HEK293 (cell line): ENCODE measurements around the gene MYO9B.
A peak's percentile ranks its signal among the peaks of the same experiment; 100 is the strongest.

Experiments
- CTCF ChIA-PET: fragments of 350-600 bp; formaldehyde crosslinking; extraction: SDS; loops from one replicate; lab custom pipeline; 2021; ENCODE audit warnings: antibody characterized with exemption; lab: Yijun Ruan, JAX
- POLR2A ChIA-PET: fragments of 300-600 bp; formaldehyde crosslinking; extraction: SDS; loops from one replicate; lab custom pipeline; 2020; ENCODE audit warnings: antibody characterized with exemption, inconsistent platforms; lab: Yijun Ruan, JAX
- H3K27ac ChIP-seq: fragments of 200-500 bp; sonication (Bioruptor generic); 2 replicates; pipeline ENCODE4 v1.5.1; 2014; ENCODE audit warnings: low read depth, low read length, control low read depth, inconsistent platforms; ENCODE audit errors: extremely low read depth
- H3K36me3 ChIP-seq, 2 experiments: fragments of 200-500 bp in 1 of 2; sonication (Bioruptor generic) in 1 of 2; 1 replicate in 1 of 2; 2 replicates in 1 of 2; pipeline ENCODE4 v1.5.1; 2014 to 2017; ENCODE audit warnings: inconsistent platforms in 2 of 2, low read length in 2 of 2; ENCODE audit not compliant: control insufficient read depth in 2 of 2, insufficient read depth in 1 of 2
- H3K4me1 ChIP-seq: fragments of 200-500 bp; sonication (Bioruptor generic); 2 replicates; pipeline ENCODE4 v1.5.1; 2014; ENCODE audit warnings: mild to moderate bottlenecking, low read length, inconsistent platforms; ENCODE audit not compliant: control insufficient read depth, insufficient read depth
- H3K4me3 ChIP-seq: 2 replicates; pipeline ENCODE4 v1.5.1; 2011; ENCODE audit warnings: low read depth, mild to moderate bottlenecking, control low read depth, low read length, moderate library complexity
- H3K9me3 ChIP-seq: fragments of 200-500 bp; sonication (Bioruptor generic); 2 replicates; pipeline ENCODE4 v1.5.1; 2014; ENCODE audit warnings: low read depth, low read length, inconsistent platforms; ENCODE audit not compliant: control insufficient read depth, insufficient read depth
- BCL11A ChIP-seq: fragments of 450-650 bp; formaldehyde crosslinking; IDR thresholded peaks from 2 replicates; pipeline ENCODE4 v1.5.1; 2016; ENCODE audit warnings: low read depth, missing biosample characterization, missing genetic modification characterization
- BCL6B ChIP-seq: fragments of 450-650 bp; formaldehyde crosslinking; IDR thresholded peaks from 2 replicates; pipeline ENCODE4 v1.5.1; 2017; ENCODE audit warnings: missing biosample characterization, missing genetic modification characterization
- EGR2 ChIP-seq: fragments of 450-650 bp; formaldehyde crosslinking; IDR thresholded peaks from 2 replicates; pipeline ENCODE4 v1.5.1; 2016; ENCODE audit warnings: low read depth, missing biosample characterization, missing genetic modification characterization
- KLF1 ChIP-seq: fragments of 450-650 bp; formaldehyde crosslinking; IDR thresholded peaks from 2 replicates; pipeline ENCODE4 v1.5.1; 2016; ENCODE audit warnings: missing biosample characterization, missing genetic modification characterization
- KLF7 ChIP-seq: fragments of 450-650 bp; formaldehyde crosslinking; IDR thresholded peaks from 2 replicates; pipeline ENCODE4 v1.5.1; 2016; ENCODE audit warnings: missing biosample characterization, missing genetic modification characterization, borderline replicate concordance
- ZBTB8A ChIP-seq: fragments of 450-650 bp; formaldehyde crosslinking; IDR thresholded peaks from 2 replicates; pipeline ENCODE4 v1.5.1; 2016; ENCODE audit warnings: missing biosample characterization, missing genetic modification characterization
- ZEB2 ChIP-seq: fragments of 450-650 bp; formaldehyde crosslinking; IDR thresholded peaks from 2 replicates; pipeline ENCODE4 v1.5.1; 2016; ENCODE audit warnings: missing biosample characterization, missing genetic modification characterization
- ZIC2 ChIP-seq: fragments of 450-650 bp; formaldehyde crosslinking; IDR thresholded peaks from 2 replicates; pipeline ENCODE4 v1.5.1; 2016; ENCODE audit warnings: missing biosample characterization, missing genetic modification characterization
- ZNF155 ChIP-seq: fragments of 450-650 bp; formaldehyde crosslinking; IDR thresholded peaks from 2 replicates; pipeline ENCODE4 v1.5.1; 2016; ENCODE audit warnings: missing biosample characterization, missing genetic modification characterization
- ZNF175 ChIP-seq: fragments of 450-650 bp; formaldehyde crosslinking; IDR thresholded peaks from 2 replicates; pipeline ENCODE4 v1.5.1; 2016; ENCODE audit warnings: missing biosample characterization, missing genetic modification characterization
- ZNF18 ChIP-seq: fragments of 450-650 bp; formaldehyde crosslinking; IDR thresholded peaks from 2 replicates; pipeline ENCODE4 v1.5.1; 2016; ENCODE audit warnings: missing biosample characterization, missing genetic modification characterization
- ZNF211 ChIP-seq: fragments of 450-650 bp; formaldehyde crosslinking; IDR thresholded peaks from 2 replicates; pipeline ENCODE4 v1.5.1; 2016; ENCODE audit warnings: low read depth, missing biosample characterization, missing genetic modification characterization
- ZNF214 ChIP-seq: fragments of 450-650 bp; formaldehyde crosslinking; IDR thresholded peaks from 2 replicates; pipeline ENCODE4 v1.5.1; 2017; ENCODE audit warnings: missing biosample characterization, mild to moderate bottlenecking, missing genetic modification characterization, borderline replicate concordance
- ZNF24 ChIP-seq: fragments of 450-650 bp; formaldehyde crosslinking; IDR thresholded peaks from 2 replicates; pipeline ENCODE4 v1.5.1; 2016; ENCODE audit warnings: missing biosample characterization, missing genetic modification characterization
- ZNF302 ChIP-seq: fragments of 450-650 bp; formaldehyde crosslinking; IDR thresholded peaks from 2 replicates; pipeline ENCODE4 v1.5.1; 2016; ENCODE audit warnings: missing biosample characterization, missing genetic modification characterization, low read depth
- ZNF311 ChIP-seq: fragments of 450-650 bp; formaldehyde crosslinking; IDR thresholded peaks from 2 replicates; pipeline ENCODE4 v1.5.1; 2017; ENCODE audit warnings: missing biosample characterization, missing genetic modification characterization, borderline replicate concordance
- ZNF48 ChIP-seq: fragments of 450-650 bp; formaldehyde crosslinking; IDR thresholded peaks from 2 replicates; pipeline ENCODE4 v1.5.1; 2016; ENCODE audit warnings: missing biosample characterization, missing genetic modification characterization
- ZNF514 ChIP-seq: fragments of 450-650 bp; formaldehyde crosslinking; IDR thresholded peaks from 2 replicates; pipeline ENCODE4 v1.5.1; 2016; ENCODE audit warnings: missing biosample characterization, missing genetic modification characterization
- ZNF521 ChIP-seq: fragments of 450-650 bp; formaldehyde crosslinking; IDR thresholded peaks from 2 replicates; pipeline ENCODE4 v1.5.1; 2017; ENCODE audit warnings: missing biosample characterization, mild to moderate bottlenecking, missing genetic modification characterization
- ZNF529 ChIP-seq: fragments of 450-650 bp; formaldehyde crosslinking; IDR thresholded peaks from 2 replicates; pipeline ENCODE4 v1.5.1; 2017; ENCODE audit warnings: missing genetic modification characterization, missing biosample characterization; ENCODE audit not compliant: insufficient replicate concordance
- ZNF549 ChIP-seq: fragments of 450-650 bp; IDR thresholded peaks from 2 replicates; pipeline ENCODE4 v1.5.1; 2018; ENCODE audit warnings: missing biosample characterization, missing genetic modification characterization, mild to moderate bottlenecking, inconsistent platforms, moderate library complexity
- ZNF555 ChIP-seq: fragments of 450-650 bp; formaldehyde crosslinking; conservative IDR thresholded peaks from 2 replicates; pipeline ENCODE4 v1.5.1; 2017; ENCODE audit warnings: missing biosample characterization, mild to moderate bottlenecking, missing genetic modification characterization, inconsistent platforms
- ZNF561 ChIP-seq: fragments of 450-650 bp; IDR thresholded peaks from 2 replicates; pipeline ENCODE4 v1.5.1; 2018; ENCODE audit warnings: missing biosample characterization, missing genetic modification characterization, borderline replicate concordance
- ZNF600 ChIP-seq: fragments of 450-650 bp; formaldehyde crosslinking; IDR thresholded peaks from 2 replicates; pipeline ENCODE4 v1.5.1; 2016; ENCODE audit warnings: missing biosample characterization, missing genetic modification characterization
- ZNF785 ChIP-seq: fragments of 450-650 bp; formaldehyde crosslinking; IDR thresholded peaks from 2 replicates; pipeline ENCODE4 v1.5.1; 2016; ENCODE audit warnings: missing biosample characterization, missing genetic modification characterization
- TF ChIP-seq, protein P1 (sequence below): fragments of 450-650 bp; formaldehyde crosslinking; IDR thresholded peaks from 2 replicates; pipeline ENCODE4 v1.5.1; 2016; ENCODE audit warnings: missing biosample characterization, missing genetic modification characterization, low read depth
- TF ChIP-seq, protein P2 (sequence below): fragments of 450-650 bp; formaldehyde crosslinking; IDR thresholded peaks from 2 replicates; pipeline ENCODE4; 2016; ENCODE audit warnings: missing biosample characterization, missing genetic modification characterization

Gene MYO9B

GRCh38 chr19:17180997-17181702 lies 105.6 kb downstream of the MYO9B start:
- H3K27ac ChIP-seq, result no peak overlapping the region
- peaks cover 0 to 34% of the 10 kb centered on the region in 2 experiments; a peak in 2 of 3 replicates for H3K36me3 ChIP-seq
- TF ChIP-seq ZNF529 (tag by site-specific recombination), result no peak
- TF ChIP-seq ZIC2 (tag by site-specific recombination), result peak; percentile 16; the same call in 1 of the 2 replicates
- no peak for TF ChIP-seq ZNF514 (tag by site-specific recombination)
- POLR2A ChIA-PET, result no interaction called here
- no peaks in the 10 kb centered on the region for H3K4me1 ChIP-seq
- H3K9me3 ChIP-seq, result no peaks in the 10 kb centered on the region
- H3K4me3 ChIP-seq, result no peak overlapping the region
- CTCF ChIA-PET, result no interaction called here

GRCh38 chr19:17183271-17183761 lies 107.7 kb downstream of the MYO9B start:
- Histone ChIP-seq H3K27ac (no peak overlapping the region), H3K9me3 (no peaks in the 10 kb centered on the region)
- POLR2A ChIA-PET, result interaction anchor here (0.6 kb wide), 1 partner anchor 551 kb away, joined by 6 read pairs; no protein-coding TSS in a partner anchor
- TF ChIP-seq ZNF175 (no peak), ZNF48 (no peak), BCL11A (tag by site-specific recombination) (no peak), ZNF549 (tag by site-specific recombination) (no peak), ZNF514 (tag by site-specific recombination) (no peak), ZNF302 (tag by site-specific recombination) (no peak), EGR2 (tag by site-specific recombination) (no peak), ZNF521 (tag by site-specific recombination) (no peak), KLF1 (tag by site-specific recombination) (no peak), KLF7 (tag by site-specific recombination) (no peak), ZNF24 (tag by site-specific recombination) (no peak), ZNF211 (tag by site-specific recombination) (no peak), ZEB2 (tag by site-specific recombination) (no peak), ZNF600 (tag by site-specific recombination) (no peak), ZNF561 (tag by site-specific recombination) (no peak), ZNF785 (tag by site-specific recombination) (no peak)
- TF ChIP-seq, protein P1, sequence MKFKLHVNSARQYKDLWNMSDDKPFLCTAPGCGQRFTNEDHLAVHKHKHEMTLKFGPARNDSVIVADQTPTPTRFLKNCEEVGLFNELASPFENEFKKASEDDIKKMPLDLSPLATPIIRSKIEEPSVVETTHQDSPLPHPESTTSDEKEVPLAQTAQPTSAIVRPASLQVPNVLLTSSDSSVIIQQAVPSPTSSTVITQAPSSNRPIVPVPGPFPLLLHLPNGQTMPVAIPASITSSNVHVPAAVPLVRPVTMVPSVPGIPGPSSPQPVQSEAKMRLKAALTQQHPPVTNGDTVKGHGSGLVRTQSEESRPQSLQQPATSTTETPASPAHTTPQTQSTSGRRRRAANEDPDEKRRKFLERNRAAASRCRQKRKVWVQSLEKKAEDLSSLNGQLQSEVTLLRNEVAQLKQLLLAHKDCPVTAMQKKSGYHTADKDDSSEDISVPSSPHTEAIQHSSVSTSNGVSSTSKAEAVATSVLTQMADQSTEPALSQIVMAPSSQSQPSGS (tag by site-specific recombination), result no peak
- TF ChIP-seq, all 188 proteins: peak for 0
- H3K4me1 ChIP-seq, result no peaks in the 10 kb centered on the region
- no peak overlapping the region for H3K4me3 ChIP-seq
- H3K36me3 ChIP-seq, result peaks cover 3 to 33% of the 10 kb centered on the region in 2 experiments; a peak in 2 of 3 replicates
- CTCF ChIA-PET, result no interaction called here

- Histone ChIP-seq H3K27ac (no peak overlapping the region), H3K4me3 (no peak overlapping the region), H3K36me3 (peaks cover 3 to 30% of the 10 kb centered on the region in 2 experiments; a peak in 2 of 3 replicates), H3K4me1 (no peaks in the 10 kb centered on the region), H3K9me3 (no peaks in the 10 kb centered on the region)
- POLR2A ChIA-PET, result interaction anchor here (0.6 kb wide), 1 partner anchor 552 kb away, joined by 6 read pairs; no protein-coding TSS in a partner anchor
- CTCF ChIA-PET, result interaction anchor here (0.7 kb wide), 1 partner anchor 292 kb away, joined by 6 read pairs; no protein-coding TSS in a partner anchor
- TF ChIP-seq ZNF155 (tag by site-specific recombination) (no peak), BCL6B (tag by site-specific recombination) (no peak), ZNF311 (no peak), ZNF555 (tag by site-specific recombination) (no peak), ZBTB8A (tag by site-specific recombination) (no peak), ZNF18 (tag by site-specific recombination) (no peak), ZNF214 (tag by site-specific recombination) (no peak)
- TF ChIP-seq, protein P2, sequence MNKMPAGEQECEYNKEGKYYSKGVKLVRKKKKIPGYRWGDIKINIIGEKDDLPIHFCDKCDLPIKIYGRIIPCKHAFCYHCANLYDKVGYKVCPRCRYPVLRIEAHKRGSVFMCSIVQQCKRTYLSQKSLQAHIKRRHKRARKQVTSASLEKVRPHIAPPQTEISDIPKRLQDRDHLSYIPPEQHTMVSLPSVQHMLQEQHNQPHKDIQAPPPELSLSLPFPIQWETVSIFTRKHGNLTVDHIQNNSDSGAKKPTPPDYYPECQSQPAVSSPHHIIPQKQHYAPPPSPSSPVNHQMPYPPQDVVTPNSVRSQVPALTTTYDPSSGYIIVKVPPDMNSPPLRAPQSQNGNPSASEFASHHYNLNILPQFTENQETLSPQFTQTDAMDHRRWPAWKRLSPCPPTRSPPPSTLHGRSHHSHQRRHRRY (tag by site-specific recombination), result no peak
These were observed 108.3 kb downstream of the MYO9B start for GRCh38 chr19:17183858-17184321.
